H1 (cell line): Measurements from ENCODE around the gene TCF7L2. TPM values are rescaled to one million over a fixed set of nuclear protein-coding genes. Genes with fewer than 3 reads are reported as not detected.

Experiments
- CTCF ChIA-PET: fragments of 300-600 bp; sonication (Branson Sonifier 250); formaldehyde crosslinking; loops from one replicate; lab custom pipeline; 2021; ENCODE audit not compliant: partially characterized antibody; lab: Charles Lee
- POLR2A ChIA-PET: fragments of 300-600 bp; sonication (Branson Sonifier 250); formaldehyde crosslinking; loops from one replicate; lab custom pipeline; 2021; ENCODE audit warnings: inconsistent platforms; ENCODE audit not compliant: partially characterized antibody; lab: Charles Lee
- DNase-seq, 2 experiments: peaks; one replicate each; pipeline versions ENCODE4 v3.0.0 to v3.0.0-alpha.2; 2010 to 2022; ENCODE audit warnings: low spot score in 2 of 2, low read depth in 1 of 2, mixed read lengths in 1 of 2
- FAIRE-seq: peaks from 2 replicates; lab custom pipeline; 2011; peaks lifted over from hg19 to GRCh38; lab: Jason Lieb, UNC
- H2AFZ ChIP-seq: 2 replicates; pipeline ENCODE4 v1.8.1; 2012; ENCODE audit warnings: low read length, inconsistent platforms
- H2AK5ac ChIP-seq: 2 replicates; pipeline ENCODE4 v1.6.1; 2013; ENCODE audit warnings: low read depth, low read length
- H2BK120ac ChIP-seq: replicated peaks from 2 replicates; pipeline ENCODE3; 2013; ENCODE audit warnings: low read depth, low read length, inconsistent platforms
- H2BK12ac ChIP-seq: 2 replicates; pipeline ENCODE4 v1.6.1; 2013; ENCODE audit warnings: low read depth, low read length
- H2BK15ac ChIP-seq: 2 replicates; pipeline ENCODE4 v1.6.1; 2013; ENCODE audit warnings: low read length
- H2BK20ac ChIP-seq: 2 replicates; pipeline ENCODE4 v1.6.1; 2013; ENCODE audit warnings: low read length
- H2BK5ac ChIP-seq: 2 replicates; pipeline ENCODE4 v1.6.1; 2013; ENCODE audit warnings: low read depth, low read length
- H3K14ac ChIP-seq: 2 replicates; pipeline ENCODE4 v1.6.1; 2013; ENCODE audit warnings: inconsistent platforms; ENCODE audit not compliant: insufficient read length
- H3K18ac ChIP-seq: 2 replicates; pipeline ENCODE4 v1.6.1; 2013; ENCODE audit warnings: low read length; ENCODE audit errors: extremely low read depth
- H3K23ac ChIP-seq: 2 replicates; pipeline ENCODE4 v1.6.1; 2013; ENCODE audit warnings: inconsistent platforms; ENCODE audit not compliant: insufficient read length
- H3K23me2 ChIP-seq: 2 replicates; pipeline ENCODE4 v1.6.1; 2013; ENCODE audit warnings: low read depth, low read length
- H3K27ac ChIP-seq: 2 replicates; pipeline ENCODE4 v1.6.1; 2011; ENCODE audit warnings: low read depth, low read length, inconsistent platforms
- H3K27me3 ChIP-seq, 4 experiments: replicated peaks in 1 of 4; 1 replicate in 1 of 4; 2 replicates in 3 of 4; pipeline versions ENCODE4 v1.6.1 to v1.8.1; 2011 to 2013; ENCODE audit warnings: low read length in 3 of 4, mild to moderate bottlenecking in 3 of 4, inconsistent platforms in 2 of 4, mixed read lengths in 2 of 4, moderate library complexity in 1 of 4; ENCODE audit not compliant: control insufficient read depth in 3 of 4, insufficient read depth in 3 of 4; ENCODE audit errors: extremely low read depth in 1 of 4
- H3K36me3 ChIP-seq, 4 experiments: 2 replicates each; pipeline versions ENCODE4 v1.6.1 to v1.8.1; 2011 to 2013; ENCODE audit warnings: mild to moderate bottlenecking in 4 of 4, low read length in 3 of 4, moderate library complexity in 2 of 4, control low read depth in 1 of 4, inconsistent platforms in 1 of 4; ENCODE audit not compliant: insufficient read depth in 4 of 4, control insufficient read depth in 2 of 4
- H3K4ac ChIP-seq: replicated peaks from 2 replicates; pipeline ENCODE3; 2013; ENCODE audit warnings: low read length, low read depth, mixed read lengths, inconsistent platforms; ENCODE audit not compliant: insufficient read length
- H3K4me1 ChIP-seq, 4 experiments: replicated peaks in 1 of 4; 1 replicate in 1 of 4; 2 replicates in 3 of 4; pipeline versions ENCODE4 v1.6.1 to v1.8.1; 2011 to 2013; ENCODE audit warnings: low read length in 3 of 4, inconsistent platforms in 2 of 4, mixed read lengths in 1 of 4; ENCODE audit not compliant: insufficient read depth in 4 of 4, control insufficient read depth in 3 of 4
- H3K4me2 ChIP-seq, 2 experiments: 2 replicates each; pipeline versions ENCODE4 v1.6.1 to v1.8.1; 2011 to 2013; ENCODE audit warnings: low read depth in 2 of 2, low read length in 2 of 2, control low read depth in 1 of 2, inconsistent platforms in 1 of 2, mild to moderate bottlenecking in 1 of 2; ENCODE audit not compliant: insufficient read depth in 1 of 2
- H3K4me3 ChIP-seq, 4 experiments: fragments of 200-600, 300-600 bp in 1 of 4; sonication (generic), shearing (Covaris generic), sonication (Bioruptor Twin) in 1 of 4; 2 replicates each; pipeline versions ENCODE4 v1.5.1 to v1.8.1; 2011 to 2016; ENCODE audit warnings: low read length in 4 of 4, low read depth in 3 of 4, control low read depth in 2 of 4, inconsistent platforms in 2 of 4, mild to moderate bottlenecking in 2 of 4, mixed read lengths in 1 of 4, moderate library complexity in 1 of 4; ENCODE audit not compliant: insufficient read depth in 2 of 4; ENCODE audit errors: extremely low read depth in 1 of 4
- H3K56ac ChIP-seq: replicated peaks from 2 replicates; pipeline ENCODE3; 2013; ENCODE audit warnings: low read depth, mild to moderate bottlenecking, mixed read lengths, low read length, inconsistent platforms; ENCODE audit not compliant: insufficient read length
- H3K79me1 ChIP-seq: 2 replicates; pipeline ENCODE4 v1.6.1; 2013; ENCODE audit warnings: low read depth, low read length, control low read depth
- H3K79me2 ChIP-seq, 2 experiments: 2 replicates each; pipeline versions ENCODE4 v1.6.1 to v1.8.1; 2012 to 2013; ENCODE audit warnings: low read length in 2 of 2, mild to moderate bottlenecking in 2 of 2, inconsistent platforms in 1 of 2; ENCODE audit not compliant: insufficient read depth in 2 of 2, control insufficient read depth in 1 of 2
- H3K9ac ChIP-seq, 4 experiments: replicated peaks in 1 of 4; 1 replicate in 1 of 4; 2 replicates in 3 of 4; pipeline versions ENCODE4 v1.6.1 to v1.8.1; 2011 to 2013; ENCODE audit warnings: low read depth in 3 of 4, low read length in 3 of 4, control low read depth in 2 of 4, mild to moderate bottlenecking in 2 of 4, moderate library complexity in 2 of 4, inconsistent platforms in 1 of 4; ENCODE audit errors: extremely low read depth in 1 of 4
- H3K9me3 ChIP-seq, 2 experiments: 2 replicates each; pipeline versions ENCODE4 v1.6.1 to v1.8.1; 2012 to 2013; ENCODE audit warnings: mild to moderate bottlenecking in 2 of 2, moderate library complexity in 2 of 2, control low read depth in 1 of 2, inconsistent platforms in 1 of 2, low read depth in 1 of 2, low read length in 1 of 2, mixed read lengths in 1 of 2; ENCODE audit not compliant: insufficient read depth in 2 of 2
- H4K20me1 ChIP-seq, 2 experiments: replicated peaks in 1 of 2; 2 replicates each; pipeline versions ENCODE3 to v1.8.1; 2011 to 2013; ENCODE audit warnings: inconsistent platforms in 2 of 2, low read length in 2 of 2, mild to moderate bottlenecking in 1 of 2; ENCODE audit not compliant: insufficient read depth in 2 of 2, control insufficient read depth in 1 of 2
- H4K5ac ChIP-seq: 2 replicates; pipeline ENCODE4 v1.6.1; 2013; ENCODE audit warnings: low read length, low read depth, mixed read lengths, inconsistent platforms; ENCODE audit not compliant: insufficient read length
- H4K8ac ChIP-seq: 2 replicates; pipeline ENCODE4 v1.8.0; 2013; ENCODE audit warnings: mild to moderate bottlenecking, moderate library complexity, low read length, inconsistent platforms; ENCODE audit not compliant: insufficient read depth; ENCODE audit errors: extremely low read depth
- H4K91ac ChIP-seq: replicated peaks from 2 replicates; pipeline ENCODE3; 2013; ENCODE audit warnings: low read length, mixed read lengths, inconsistent platforms; ENCODE audit not compliant: insufficient read length
- CEBPB ChIP-seq: IDR thresholded peaks from 2 replicates; pipeline ENCODE4 v1.6.1; 2012; ENCODE audit warnings: low read depth, low read length
- EZH2 ChIP-seq: fragments of 200-600 bp; sonication (generic); IDR thresholded peaks from 2 replicates; pipeline ENCODE4 v1.7.1; 2012; ENCODE audit warnings: low read depth, mild to moderate bottlenecking, moderate library complexity, low read length, inconsistent platforms; ENCODE audit not compliant: severe bottlenecking
- KDM4A ChIP-seq: IDR thresholded peaks from one replicate; pipeline ENCODE4 v1.7.1; 2012; ENCODE audit warnings: low read depth, mild to moderate bottlenecking, moderate library complexity, low read length, inconsistent platforms; ENCODE audit not compliant: severe bottlenecking
- SAP30 ChIP-seq: fragments of 300-600 bp; sonication (generic); IDR thresholded peaks from 2 replicates; pipeline ENCODE4 v1.7.1; 2012; ENCODE audit warnings: low read length, moderate library complexity, mild to moderate bottlenecking, inconsistent platforms; ENCODE audit not compliant: insufficient read depth, insufficient replicate concordance
- SIN3A ChIP-seq, 2 experiments: IDR thresholded peaks in 1 of 2; conservative IDR thresholded peaks in 1 of 2; 2 replicates each; pipeline ENCODE4 v1.6.1; 2011 to 2012; ENCODE audit warnings: low read length in 2 of 2, improper control_type of control experiment in 1 of 2, low read depth in 1 of 2, mild to moderate bottlenecking in 1 of 2
- SP4 ChIP-seq: IDR thresholded peaks from 2 replicates; pipeline ENCODE4 v1.6.1; 2012; ENCODE audit warnings: low read length, inconsistent platforms
- SRF ChIP-seq: IDR thresholded peaks from 2 replicates; pipeline ENCODE4 v1.6.1; 2011; ENCODE audit warnings: mild to moderate bottlenecking, low read depth, low read length, moderate library complexity
- TEAD4 ChIP-seq: IDR thresholded peaks from 2 replicates; pipeline ENCODE4 v1.6.1; 2012; ENCODE audit warnings: low read depth, low read length, inconsistent platforms, mixed read lengths
- WGBS, 2 experiments: shearing (Covaris generic) in 1 of 2; methylation state at CpG; one replicate each; pipeline versions ENCODE4 v1.1.6 to v1.1.7; 2013 to 2015; ENCODE audit warnings: low lambda C conversion rate in 2 of 2, mixed read lengths in 2 of 2, inconsistent platforms in 1 of 2, low coverage in 1 of 2, missing lambda C conversion rate in 1 of 2; ENCODE audit not compliant: insufficient replicate concordance in 2 of 2, insufficient coverage in 1 of 2, insufficient read length in 1 of 2; ENCODE audit errors: extremely low coverage in 1 of 2, missing lambda C conversion rate in 1 of 2; 5-methylcytosine and 5-hydroxymethylcytosine counted together
- polyA plus RNA-seq, 7 experiments: library from polyadenylated mRNA; depleted of rRNA in 3 of 7; stranded (reverse) in 5 of 7; unstranded in 2 of 7; fragments of >200 nt in 5 of 7; fragments of 200-250 nt in 2 of 7; gene quantifications; 1 replicate in 5 of 7; 2 replicates in 1 of 7; 4 replicates in 1 of 7; pipeline versions ENCODE4 v1.2.1 to v1.2.3, GENCODE V29; 2011 to 2013; ENCODE audit warnings: missing spikeins in 2 of 7, mixed read lengths in 2 of 7
- total RNA-seq: library from RNA; stranded (reverse); fragmentation: NEBNext Ultra II Directional; extraction: Animal tissue kit (Norgen Biotek cat#: 25700); gene quantifications from 2 replicates; pipeline ENCODE4 v1.2.1, GENCODE V29; 2021
- TF ChIP-seq, protein P1 (sequence below): IDR thresholded peaks from 2 replicates; pipeline ENCODE4 v1.6.1; 2012; ENCODE audit warnings: inconsistent platforms
- TF ChIP-seq, protein P2 (sequence below), 3 experiments: IDR thresholded peaks; 1 replicate in 2 of 3; 2 replicates in 1 of 3; pipeline versions ENCODE4 v1.5.1 to v1.6.1; 2011; ENCODE audit warnings: low read length in 3 of 3, mild to moderate bottlenecking in 3 of 3, inconsistent platforms in 2 of 3, low read depth in 1 of 3, moderate library complexity in 1 of 3; ENCODE audit not compliant: insufficient read depth in 1 of 3; ENCODE audit errors: control extremely low read depth in 1 of 3

TCF7L2 gene
- total and polyA plus RNA-seq, 2 of the 8 experiments (the other 6 are each of a cell fraction or from before 2014, with no cell fraction given) = 33.9 to 67.3 TPM

DNA sequence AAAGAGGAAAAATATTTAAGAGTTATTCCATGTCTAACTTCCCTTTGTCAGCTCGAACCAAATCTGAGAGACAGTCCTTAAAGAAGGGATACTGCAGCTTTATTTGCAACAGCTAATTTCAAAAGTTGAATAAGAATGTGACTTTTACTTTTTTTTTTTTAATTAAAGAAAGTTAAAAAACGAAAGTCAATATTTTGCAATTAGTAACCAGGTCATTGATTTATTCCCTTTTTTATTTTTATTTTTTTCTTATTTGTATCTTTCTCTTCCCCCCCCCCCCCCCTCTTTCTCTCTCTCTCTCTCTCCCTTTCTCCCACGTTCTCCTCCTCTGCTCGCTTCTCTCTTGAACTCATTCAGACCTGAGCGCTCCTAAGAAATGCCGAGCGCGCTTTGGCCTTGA lies 209.5 kb downstream of the TCF7L2 start:
- H3K4me3 ChIP-seq = no peak overlapping the region
- H3K27ac ChIP-seq = no peak overlapping the region
- H3K9me3 ChIP-seq = no peaks in the 10 kb centered on the region
- no peak overlapping the region for H3K56ac ChIP-seq
- H3K4ac ChIP-seq = no peak overlapping the region
- peaks cover 21 to 80% (median 46%) of the 10 kb centered on the region in 4 experiments for H3K36me3 ChIP-seq
- H3K27me3 ChIP-seq = no peaks in the 10 kb centered on the region
- POLR2A ChIA-PET = no interaction called here
- no peak for DNase-seq
- H2BK120ac ChIP-seq = no peak overlapping the region
- peaks cover 0 to 3% of the 10 kb centered on the region in 2 experiments; a peak in 1 of 4 replicates for H3K79me2 ChIP-seq
- H3K4me1 ChIP-seq = peaks cover 0 to 12% (median 7%) of the 10 kb centered on the region in 4 experiments; a peak in 6 of 7 replicates
- H2BK20ac ChIP-seq = no peak overlapping the region
- no peak overlapping the region for H3K4me2 ChIP-seq
- no peak overlapping the region for H2AFZ ChIP-seq
- no peak overlapping the region for H4K91ac ChIP-seq
- no peak overlapping the region; the same call in 1 of the 2 replicates for H2BK5ac ChIP-seq
- no peak overlapping the region for H4K8ac ChIP-seq
- FAIRE-seq = no peak
- no peak overlapping the region for H2BK15ac ChIP-seq
- no peak overlapping the region for H4K5ac ChIP-seq
- H4K20me1 ChIP-seq = peaks cover 0 to 2% of the 10 kb centered on the region in 2 experiments
- no peak overlapping the region for H3K14ac ChIP-seq
- no peak overlapping the region for H3K18ac ChIP-seq
- CTCF ChIA-PET = interaction anchor here (0.6 to 0.9 kb wide), 2 partner anchors 32 to 1902 kb away, joined by 3 read pairs; no protein-coding TSS in a partner anchor
- 82% methylated on average over 8 of the region's 8 CpGs; no CpG with 5 or more reads in 1 of the 2 experiments for WGBS, 2 experiments
- H3K23ac ChIP-seq = no peak overlapping the region
- no peak overlapping the region for H2AK5ac ChIP-seq
- peaks cover 2% of the 10 kb centered on the region; the same call in 1 of the 2 replicates for H3K79me1 ChIP-seq
- H3K9ac ChIP-seq = no peak overlapping the region
- H2BK12ac ChIP-seq = no peak overlapping the region
- no peaks in the 10 kb centered on the region for H3K23me2 ChIP-seq
- TF ChIP-seq SIN3A (conservative IDR thresholded peaks at IDR 0.05 in 1 of 2, IDR thresholded peaks at IDR 0.05 in 1 of 2; ENCODE audit: low read depth in 1 of 2, low read length in 2 of 2) (no peak), KDM4A (no peak), EZH2 (no peak), TEAD4 (no peak), CEBPB (no peak), SAP30 (no peak), SP4 (no peak), SRF (no peak)
- TF ChIP-seq, protein P1, sequence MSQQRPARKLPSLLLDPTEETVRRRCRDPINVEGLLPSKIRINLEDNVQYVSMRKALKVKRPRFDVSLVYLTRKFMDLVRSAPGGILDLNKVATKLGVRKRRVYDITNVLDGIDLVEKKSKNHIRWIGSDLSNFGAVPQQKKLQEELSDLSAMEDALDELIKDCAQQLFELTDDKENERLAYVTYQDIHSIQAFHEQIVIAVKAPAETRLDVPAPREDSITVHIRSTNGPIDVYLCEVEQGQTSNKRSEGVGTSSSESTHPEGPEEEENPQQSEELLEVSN = no peak
- TF ChIP-seq, protein P2, sequence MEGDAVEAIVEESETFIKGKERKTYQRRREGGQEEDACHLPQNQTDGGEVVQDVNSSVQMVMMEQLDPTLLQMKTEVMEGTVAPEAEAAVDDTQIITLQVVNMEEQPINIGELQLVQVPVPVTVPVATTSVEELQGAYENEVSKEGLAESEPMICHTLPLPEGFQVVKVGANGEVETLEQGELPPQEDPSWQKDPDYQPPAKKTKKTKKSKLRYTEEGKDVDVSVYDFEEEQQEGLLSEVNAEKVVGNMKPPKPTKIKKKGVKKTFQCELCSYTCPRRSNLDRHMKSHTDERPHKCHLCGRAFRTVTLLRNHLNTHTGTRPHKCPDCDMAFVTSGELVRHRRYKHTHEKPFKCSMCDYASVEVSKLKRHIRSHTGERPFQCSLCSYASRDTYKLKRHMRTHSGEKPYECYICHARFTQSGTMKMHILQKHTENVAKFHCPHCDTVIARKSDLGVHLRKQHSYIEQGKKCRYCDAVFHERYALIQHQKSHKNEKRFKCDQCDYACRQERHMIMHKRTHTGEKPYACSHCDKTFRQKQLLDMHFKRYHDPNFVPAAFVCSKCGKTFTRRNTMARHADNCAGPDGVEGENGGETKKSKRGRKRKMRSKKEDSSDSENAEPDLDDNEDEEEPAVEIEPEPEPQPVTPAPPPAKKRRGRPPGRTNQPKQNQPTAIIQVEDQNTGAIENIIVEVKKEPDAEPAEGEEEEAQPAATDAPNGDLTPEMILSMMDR (IDR thresholded peaks at IDR 0.05; ENCODE audit: control extremely low read depth in 1 of 3, insufficient read depth in 1 of 3, low read depth in 1 of 3, low read length in 3 of 3) = no peak
